ENCODE data around the gene CTSO.

Gene CTSO

DNA sequence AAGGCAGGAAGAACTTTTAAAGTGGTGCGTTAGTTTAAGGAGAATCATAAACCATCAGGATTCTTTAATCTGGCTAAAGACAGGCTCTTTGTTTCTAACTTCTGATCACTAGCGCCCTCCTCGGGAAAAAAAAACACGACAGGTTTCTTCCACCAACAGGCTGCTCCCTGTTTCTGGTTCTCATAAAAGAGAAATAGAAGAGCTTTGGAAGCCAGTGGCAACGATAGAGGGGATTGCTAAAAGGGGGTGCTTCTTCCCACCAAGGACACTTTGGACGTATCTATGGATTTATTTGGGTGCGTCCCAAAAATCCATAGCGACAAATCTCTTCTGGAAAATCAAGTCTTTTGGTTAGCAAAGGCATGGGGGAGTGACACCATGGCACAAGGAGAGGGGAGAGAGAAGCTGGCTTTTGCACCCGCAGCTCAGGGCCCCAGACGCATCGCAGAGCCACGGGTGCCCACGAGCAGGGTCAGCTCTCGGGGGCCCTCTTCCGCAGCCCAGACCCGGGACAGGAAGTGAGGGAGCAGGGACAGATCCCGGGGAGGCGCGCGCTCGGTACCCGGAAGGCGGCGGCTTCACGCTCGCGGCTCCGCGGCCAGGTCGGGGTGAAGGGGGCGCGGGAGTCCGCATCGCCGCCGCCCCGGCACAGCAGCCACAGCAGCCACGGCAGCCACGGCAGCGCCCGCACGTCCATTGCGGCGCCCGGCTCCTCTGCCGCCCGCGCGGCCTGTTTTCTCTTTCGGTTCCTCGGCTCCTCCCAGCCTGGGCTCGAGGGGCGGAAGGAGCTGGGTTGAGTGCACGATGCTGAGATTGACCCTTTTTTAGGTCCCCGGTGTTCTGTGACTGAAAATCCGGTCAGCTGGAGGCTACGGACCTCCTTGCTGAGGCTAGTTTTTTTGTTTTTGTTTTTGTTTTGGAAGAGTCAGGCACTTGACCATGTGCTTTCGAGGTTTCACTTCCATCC is at the start of gene CTSO:
Gene CTSO, minus strand, starts transcription at position 716 of the 967 bp plus-strand sequence. Its CDS starts 19 bp downstream, at position 697.
- peak; percentile 72 for DNase-seq

GRCh38 chr4:156000491-156000890 is 46.8 kb upstream of the CTSO start:
- no peak for DNase-seq

GRCh38 chr4:155999725-156000124 is 46.1 kb upstream of the CTSO start:
- DNase-seq = no peak

- no peak for DNase-seq
These were observed 41.4 kb upstream of the CTSO start for GRCh38 chr4:155995069-155995468.

DNA sequence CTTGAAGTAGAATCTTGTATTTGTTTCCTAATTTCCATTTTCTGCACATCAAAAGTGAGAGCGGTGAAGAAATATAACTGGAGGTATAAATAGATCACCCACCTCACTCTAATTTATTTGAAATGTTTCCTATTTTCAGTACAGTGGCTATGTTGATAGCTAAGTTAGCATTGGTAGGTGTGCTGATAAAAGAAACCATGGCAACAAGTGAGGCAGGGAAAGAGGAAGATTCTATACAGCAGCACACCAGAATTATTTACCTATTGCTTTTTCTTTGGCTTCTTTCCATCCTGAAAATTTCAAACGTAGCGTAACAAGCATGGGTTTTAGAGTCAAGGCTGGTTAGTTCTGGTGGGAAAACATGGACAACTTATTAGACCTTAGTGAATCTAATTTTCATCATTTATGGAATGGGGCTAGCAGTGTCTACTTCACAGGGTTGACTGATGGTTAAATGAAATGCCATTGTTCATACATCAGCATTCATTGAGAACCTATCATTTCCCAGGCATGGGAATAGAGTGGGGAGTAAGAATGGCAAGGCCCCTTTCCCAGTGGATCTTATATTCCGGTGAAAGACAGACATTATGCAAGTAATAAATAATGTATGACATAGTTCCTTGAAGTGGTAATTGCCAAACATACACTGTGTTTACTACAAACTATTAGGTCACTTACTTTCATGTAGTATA is 30.6 kb upstream of the CTSO start:
- DNase-seq = no peak

GRCh38 chr4:155982736-155983385 is 29.2 kb upstream of the CTSO start:
- no peak for DNase-seq

GRCh38 chr4:155978810-155979209 is 25.1 kb upstream of the CTSO start:
- DNase-seq = no peak

DNA sequence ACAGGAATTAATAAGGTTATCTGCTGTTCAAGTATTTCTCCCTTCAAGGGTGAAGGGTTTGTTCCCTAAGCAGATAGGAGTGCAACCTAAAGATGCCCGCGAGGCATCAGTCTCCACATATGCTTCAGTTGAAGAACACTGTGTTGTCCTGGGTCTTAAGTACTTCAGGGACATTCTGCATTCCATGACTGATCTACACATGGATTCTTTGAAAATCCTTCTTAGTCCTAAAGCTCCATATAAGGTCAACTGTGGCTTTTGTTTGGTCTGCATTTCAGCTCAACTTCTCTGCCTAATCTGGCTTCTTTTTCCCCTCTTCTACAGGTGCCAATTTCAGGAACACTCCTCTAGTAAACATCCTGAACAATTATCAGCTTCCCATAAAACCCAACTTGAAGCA is 21.8 kb upstream of the CTSO start:
- DNase-seq = no peak

DNA sequence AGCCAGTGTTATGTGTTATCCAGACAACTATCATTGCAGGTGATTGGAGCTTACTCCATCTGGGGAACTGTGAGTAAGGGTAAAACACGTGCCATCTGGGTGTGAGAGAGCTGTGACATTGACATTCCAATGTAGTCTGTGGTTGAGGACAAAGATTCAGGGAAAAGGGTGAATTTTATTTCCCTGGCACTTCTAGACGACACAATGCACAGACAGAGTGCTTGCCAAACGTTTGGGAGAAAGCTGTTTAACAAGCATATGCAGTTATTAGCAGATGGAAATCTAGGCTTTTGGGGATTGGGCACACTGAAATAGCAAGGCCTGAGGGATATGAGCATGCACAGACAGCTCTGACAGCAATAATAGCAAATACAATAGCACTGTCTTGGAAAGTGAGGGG is 21.3 kb upstream of the CTSO start:
- DNase-seq = no peak

- DNase-seq = peak; percentile 14
These were observed 20.7 kb upstream of the CTSO start for GRCh38 chr4:155974476-155974749.

- DNase-seq = no peak
These were observed 20.2 kb upstream of the CTSO start for GRCh38 chr4:155973639-155974475.

- no peak for DNase-seq
These were observed 18.4 kb upstream of the CTSO start for GRCh38 chr4:155972098-155972497.

GRCh38 chr4:155966731-155967395 is 13.2 kb upstream of the CTSO start:
- DNase-seq = no peak

GRCh38 chr4:155966171-155966570 is 12.5 kb upstream of the CTSO start:
- no peak for DNase-seq

GRCh38 chr4:155964016-155964891 is 10.6 kb upstream of the CTSO start:
- no peak for DNase-seq

DNA sequence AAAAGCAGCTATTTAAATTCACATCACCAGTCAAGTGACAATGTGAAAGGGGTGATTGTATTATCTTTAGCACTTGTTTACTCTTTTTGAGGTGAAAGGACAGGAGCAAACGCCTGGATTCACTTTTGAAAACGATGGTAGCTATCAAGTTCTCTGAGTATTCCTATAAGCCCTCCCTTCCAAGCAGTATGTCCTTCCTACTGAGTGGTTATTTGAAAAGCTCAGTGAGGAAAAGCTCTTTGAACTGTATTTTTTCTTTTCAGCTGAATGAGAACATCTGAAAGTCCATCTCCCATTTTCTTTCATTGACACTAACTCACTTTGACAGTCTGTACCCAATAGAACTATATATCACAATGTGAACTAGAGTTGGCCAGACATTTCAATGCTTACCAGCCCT is 9.1 kb upstream of the CTSO start:
- no peak for DNase-seq

- DNase-seq = no peak
These were observed 7.9 kb upstream of the CTSO start for GRCh38 chr4:155961575-155961974.

GRCh38 chr4:155960522-155960921 is 6.9 kb upstream of the CTSO start:
- no peak for DNase-seq

GRCh38 chr4:155959417-155959816 is 5.8 kb upstream of the CTSO start:
- no peak for DNase-seq

DNA sequence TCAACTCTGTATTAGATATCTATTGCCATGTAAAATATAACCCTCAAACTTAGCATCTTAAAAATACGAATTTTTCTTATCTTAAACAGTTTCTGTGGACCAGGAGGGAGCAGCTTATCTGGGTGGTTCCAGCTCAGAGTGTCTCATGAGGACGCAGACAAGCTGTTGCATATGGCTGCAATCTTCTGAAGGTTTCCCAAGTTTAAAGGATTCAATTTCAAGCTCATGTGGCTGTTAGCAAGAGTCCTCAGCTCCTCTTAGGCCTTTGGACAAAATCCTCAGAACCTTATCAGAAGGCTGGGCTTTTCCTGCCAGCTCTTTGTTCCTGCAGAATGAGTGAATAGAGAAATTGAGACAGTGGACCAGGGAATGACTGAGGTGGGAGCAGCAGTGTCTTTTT is 2.8 kb upstream of the CTSO start:
- no peak for DNase-seq

GRCh38 chr4:155954939-155955338 is 1.3 kb upstream of the CTSO start:
- DNase-seq = no peak

All from activated CD4-positive, alpha-beta T cell treated with anti-CD3 and anti-CD28 coated beads, Interleukin-10, Interleukin-2, amounts not matched to agents 100 ng/mL and 50 ng/mL, durations not matched to agents 16 hours and 8 hours (primary cell).